ENCODE results near the gene HPGD.

DNA sequence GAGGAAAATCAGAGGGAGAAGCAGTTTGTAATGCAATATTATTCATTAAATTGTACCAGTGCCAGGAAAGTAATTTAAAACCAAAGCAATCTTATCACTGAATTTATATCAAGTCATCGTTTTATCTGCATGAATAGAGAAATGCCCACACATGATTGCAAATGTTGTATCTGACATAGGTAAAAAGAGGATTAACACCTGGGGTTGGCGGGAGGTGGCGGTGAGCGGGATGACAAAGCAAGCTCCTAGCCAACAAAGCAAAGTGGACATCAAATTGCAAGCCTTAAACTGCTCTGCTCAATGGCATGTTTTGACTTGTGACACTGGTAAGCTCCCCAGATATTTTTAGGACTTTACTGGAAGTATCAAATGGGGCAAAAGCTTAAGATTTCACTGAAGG, 16.4 kb downstream of the HPGD start:
- TF ChIP-seq RFX5 (IDR thresholded peaks at IDR 0.05; ENCODE audit: low read depth, low read length) = no peak
- TF ChIP-seq, protein P1, sequence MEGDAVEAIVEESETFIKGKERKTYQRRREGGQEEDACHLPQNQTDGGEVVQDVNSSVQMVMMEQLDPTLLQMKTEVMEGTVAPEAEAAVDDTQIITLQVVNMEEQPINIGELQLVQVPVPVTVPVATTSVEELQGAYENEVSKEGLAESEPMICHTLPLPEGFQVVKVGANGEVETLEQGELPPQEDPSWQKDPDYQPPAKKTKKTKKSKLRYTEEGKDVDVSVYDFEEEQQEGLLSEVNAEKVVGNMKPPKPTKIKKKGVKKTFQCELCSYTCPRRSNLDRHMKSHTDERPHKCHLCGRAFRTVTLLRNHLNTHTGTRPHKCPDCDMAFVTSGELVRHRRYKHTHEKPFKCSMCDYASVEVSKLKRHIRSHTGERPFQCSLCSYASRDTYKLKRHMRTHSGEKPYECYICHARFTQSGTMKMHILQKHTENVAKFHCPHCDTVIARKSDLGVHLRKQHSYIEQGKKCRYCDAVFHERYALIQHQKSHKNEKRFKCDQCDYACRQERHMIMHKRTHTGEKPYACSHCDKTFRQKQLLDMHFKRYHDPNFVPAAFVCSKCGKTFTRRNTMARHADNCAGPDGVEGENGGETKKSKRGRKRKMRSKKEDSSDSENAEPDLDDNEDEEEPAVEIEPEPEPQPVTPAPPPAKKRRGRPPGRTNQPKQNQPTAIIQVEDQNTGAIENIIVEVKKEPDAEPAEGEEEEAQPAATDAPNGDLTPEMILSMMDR (conservative IDR thresholded peaks at IDR 0.05; ENCODE audit: low read depth, low read length) = no peak
- no peak for TF ChIP-seq MAFK (IDR thresholded peaks at IDR 0.05; ENCODE audit: low read depth, low read length)
- TF ChIP-seq POLR2A (IDR thresholded peaks at IDR 0.05; ENCODE audit: low read depth, low read length) = no peak
- no peak for TF ChIP-seq SMC3 (IDR thresholded peaks at IDR 0.05; ENCODE audit: low read depth, low read length)
- no peak for TF ChIP-seq MXI1 (IDR thresholded peaks at IDR 0.05; ENCODE audit: borderline replicate concordance, low read depth, low read length)
- no peak for TF ChIP-seq CEBPB (IDR thresholded peaks at IDR 0.05; ENCODE audit: low read depth, low read length)
- no peak for TF ChIP-seq RAD21 (IDR thresholded peaks at IDR 0.05; ENCODE audit: low read length)
- no peak for TF ChIP-seq RCOR1 (IDR thresholded peaks at IDR 0.05; ENCODE audit: insufficient replicate concordance, low read length)
